ENCODE data around the gene ACAP1.
"Not testable (repeated sequence)": the region's sequence is repeated elsewhere in the genome, so short reads cannot be mapped to it uniquely, and the experiment has no call there.

ACAP1 gene

GRCh38 chr17:7329997-7330637 is 6.2 kb upstream of the ACAP1 start:
- DNase-seq: no peak

GRCh38 chr17:7330638-7331015 is 5.7 kb upstream of the ACAP1 start:
- DNase-seq: no peak

DNA sequence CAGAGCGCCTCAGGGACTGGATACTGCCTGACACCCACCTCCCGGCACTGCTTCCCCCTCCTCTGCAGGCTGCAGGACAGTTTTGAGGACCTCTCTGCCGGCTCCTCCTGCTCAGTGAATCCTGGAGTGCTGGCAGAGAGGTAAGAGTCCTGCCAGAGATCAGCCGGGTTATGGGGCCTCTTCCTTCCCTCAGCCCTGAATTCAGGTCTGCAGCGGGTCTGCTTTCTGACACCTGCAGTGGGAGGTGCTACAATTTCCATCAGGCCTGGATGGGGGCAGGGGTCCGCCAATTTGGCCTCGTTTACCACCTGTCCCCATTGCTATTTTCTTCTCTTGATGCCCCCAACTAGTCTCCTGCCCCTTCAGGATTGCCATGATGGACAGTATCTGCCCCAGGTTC is 4.2 kb upstream of the ACAP1 start:
- DNase-seq: no peak

DNA sequence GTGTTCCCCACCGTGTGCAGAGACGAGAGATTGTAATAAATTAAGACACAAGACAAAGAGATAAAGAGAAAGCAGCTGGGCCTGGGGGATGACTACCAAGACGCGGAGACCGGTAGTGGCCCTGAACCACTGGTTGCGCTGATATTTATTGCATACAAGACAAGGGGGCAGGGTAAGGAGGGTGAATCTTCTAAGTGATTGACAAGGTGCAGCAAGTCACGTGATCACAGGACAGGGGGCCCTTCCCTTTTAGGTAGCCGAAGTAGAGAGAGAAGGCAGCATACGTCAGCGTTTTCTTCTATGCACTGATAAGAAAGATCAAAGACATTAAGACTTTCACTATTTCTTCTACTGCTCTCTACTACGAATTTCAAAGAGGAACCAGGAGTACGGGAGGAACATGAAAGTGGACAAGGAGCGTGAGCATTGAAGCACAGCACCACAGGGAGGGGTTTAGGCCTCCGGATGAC is 3.7 kb upstream of the ACAP1 start:
- DNase-seq: not testable (repeated sequence)

DNA sequence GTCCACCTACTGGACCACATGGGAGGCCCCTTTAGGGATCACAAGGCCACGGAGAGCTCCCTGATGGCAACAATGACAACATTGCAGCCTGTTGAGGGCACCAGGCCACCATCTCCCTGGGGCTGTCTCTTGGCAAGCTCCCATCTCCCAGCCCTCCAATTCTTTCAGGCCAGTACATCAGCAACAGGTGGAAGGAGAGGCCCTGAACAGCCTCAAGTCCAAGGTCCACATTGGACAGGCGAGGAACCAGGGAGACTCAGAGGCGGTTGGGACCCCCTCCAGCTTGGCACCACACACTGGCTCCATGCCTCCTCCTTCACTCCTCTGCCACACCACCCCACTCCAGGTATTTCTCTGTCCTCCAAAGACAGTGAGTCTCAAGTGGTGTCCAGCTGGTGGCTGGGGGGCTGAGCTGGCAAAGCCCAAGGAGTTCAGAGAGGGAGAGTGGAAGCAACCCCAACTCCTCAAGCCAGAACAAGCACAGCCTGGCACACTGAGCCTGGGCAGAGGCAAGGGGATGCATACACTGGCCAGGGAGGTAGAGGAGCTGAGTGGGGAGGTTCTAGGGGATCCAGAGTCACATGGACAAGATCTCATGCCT is 1.3 kb upstream of the ACAP1 start:
- no peak for DNase-seq

GRCh38 chr17:7335765-7336164 is 564 bp upstream of the ACAP1 start:
- not testable (repeated sequence) for DNase-seq

- not testable (repeated sequence) for DNase-seq
These were observed 1.3 kb downstream of the ACAP1 start for GRCh38 chr17:7337600-7337999.

GRCh38 chr17:7340179-7340578 is 3.9 kb downstream of the ACAP1 start:
- DNase-seq: no peak

DNA sequence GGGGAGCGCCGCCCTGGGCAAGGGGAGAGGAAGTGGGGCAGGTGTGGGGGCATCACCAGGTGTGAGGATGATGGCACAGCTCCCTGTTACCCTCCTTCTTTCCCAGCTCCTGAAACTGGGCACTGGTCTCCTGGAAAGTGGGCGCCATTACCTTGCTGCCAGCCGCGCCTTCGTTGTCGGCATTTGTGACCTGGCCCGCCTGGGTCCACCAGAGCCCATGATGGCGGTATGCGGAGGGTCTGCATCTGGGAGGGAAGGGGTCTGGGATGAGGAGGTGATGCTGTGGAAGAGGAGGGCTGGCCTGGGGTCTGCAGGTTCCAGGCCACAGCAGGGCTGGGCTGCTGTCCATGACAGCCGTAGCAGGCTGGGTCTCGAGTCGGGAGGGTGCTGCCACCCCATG is 5.5 kb downstream of the ACAP1 start:
- DNase-seq: no peak

DNA sequence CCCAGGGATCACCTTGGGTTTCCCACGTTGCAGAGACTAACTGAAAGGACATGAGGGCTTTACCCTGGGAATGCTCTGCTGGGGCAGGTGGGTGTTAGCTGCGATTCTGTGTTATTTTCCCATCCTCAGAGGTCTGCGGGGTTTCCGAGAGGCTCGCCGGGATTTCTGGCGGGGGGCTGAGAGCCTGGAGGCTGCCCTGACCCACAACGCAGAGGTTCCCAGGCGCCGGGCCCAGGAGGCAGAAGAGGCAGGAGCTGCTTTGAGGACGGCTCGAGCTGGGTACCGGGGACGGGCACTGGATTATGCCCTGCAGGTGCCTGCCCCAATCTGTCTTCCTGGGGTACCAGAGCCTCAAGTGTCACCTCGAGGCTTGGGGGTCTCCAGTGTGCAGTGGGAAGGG is 6.9 kb downstream of the ACAP1 start:
- DNase-seq: no peak

GRCh38 chr17:7346761-7347614 is 10.7 kb downstream of the ACAP1 start:
- DNase-seq: no peak

DNA sequence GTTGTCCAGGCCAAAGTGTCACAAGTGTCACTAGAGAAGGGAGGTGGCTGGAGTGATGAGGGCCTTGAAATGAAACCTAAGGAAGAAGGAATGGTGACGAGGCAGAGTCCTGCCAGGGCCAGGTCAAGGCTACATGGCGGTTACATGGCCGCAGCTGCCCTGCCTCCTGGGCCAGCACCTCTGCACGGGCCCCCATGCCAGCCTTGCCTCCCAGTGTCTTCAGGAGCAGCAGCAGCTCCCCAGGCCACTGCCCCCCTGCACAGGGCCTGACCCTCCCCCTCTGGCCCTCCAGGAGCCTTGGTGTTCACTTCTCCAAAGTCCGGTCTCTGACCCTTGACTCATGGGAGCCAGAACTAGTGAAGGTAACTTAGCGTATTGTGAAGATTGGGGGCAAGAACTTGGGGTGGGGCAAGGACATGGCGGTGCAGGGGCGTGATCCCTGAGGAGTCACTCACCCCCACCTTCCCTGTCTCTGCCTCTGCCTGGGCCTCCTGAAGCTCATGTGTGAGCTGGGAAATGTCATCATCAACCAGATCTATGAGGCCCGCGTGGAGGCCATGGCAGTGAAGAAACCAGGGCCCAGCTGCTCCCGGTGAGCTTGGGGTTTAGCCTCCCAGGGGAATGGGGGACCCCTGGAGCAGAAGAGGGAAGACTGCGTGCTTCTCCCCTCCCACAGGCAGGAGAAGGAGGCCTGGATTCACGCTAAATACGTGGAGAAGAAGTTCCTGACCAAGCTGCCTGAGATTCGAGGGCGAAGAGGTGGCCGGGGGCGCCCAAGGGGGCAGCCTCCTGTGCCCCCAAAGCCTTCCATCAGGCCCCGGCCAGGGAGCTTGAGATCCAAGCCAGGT is 11.5 kb downstream of the ACAP1 start:
- DNase-seq: no peak

- DNase-seq: no peak
These were observed 12.3 kb downstream of the ACAP1 start for GRCh38 chr17:7348478-7349242.

- DNase-seq: no peak
These were observed 15.6 kb downstream of the ACAP1 start, which contains the start of gene KCTD11 for GRCh38 chr17:7351665-7352502. KCTD11 (plus strand) TSS chr17:7352162.

- DNase-seq: no peak
These were observed 16.2 kb downstream of the ACAP1 start for GRCh38 chr17:7352503-7352889.

DNA sequence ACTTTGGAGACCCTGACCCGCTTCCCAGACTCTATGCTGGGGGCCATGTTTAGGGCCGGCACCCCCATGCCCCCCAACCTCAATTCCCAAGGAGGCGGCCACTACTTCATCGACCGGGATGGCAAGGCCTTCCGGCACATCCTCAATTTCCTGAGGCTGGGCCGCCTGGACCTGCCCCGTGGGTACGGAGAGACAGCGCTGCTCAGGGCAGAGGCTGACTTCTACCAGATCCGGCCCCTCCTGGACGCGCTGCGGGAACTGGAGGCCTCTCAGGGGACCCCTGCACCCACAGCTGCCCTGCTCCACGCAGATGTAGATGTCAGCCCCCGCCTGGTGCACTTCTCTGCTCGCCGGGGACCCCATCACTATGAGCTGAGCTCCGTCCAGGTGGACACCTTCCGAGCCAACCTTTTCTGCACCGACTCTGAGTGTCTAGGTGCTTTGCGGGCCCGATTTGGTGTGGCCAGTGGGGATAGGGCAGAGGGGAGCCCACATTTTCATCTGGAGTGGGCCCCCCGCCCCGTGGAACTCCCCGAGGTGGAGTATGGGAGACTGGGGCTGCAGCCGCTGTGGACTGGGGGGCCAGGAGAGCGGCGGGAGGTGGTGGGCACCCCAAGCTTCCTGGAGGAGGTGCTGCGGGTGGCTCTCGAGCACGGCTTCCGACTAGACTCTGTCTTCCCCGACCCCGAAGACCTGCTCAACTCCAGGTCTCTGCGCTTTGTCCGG is 16.7 kb downstream of the ACAP1 start:
- no peak for DNase-seq

DNA sequence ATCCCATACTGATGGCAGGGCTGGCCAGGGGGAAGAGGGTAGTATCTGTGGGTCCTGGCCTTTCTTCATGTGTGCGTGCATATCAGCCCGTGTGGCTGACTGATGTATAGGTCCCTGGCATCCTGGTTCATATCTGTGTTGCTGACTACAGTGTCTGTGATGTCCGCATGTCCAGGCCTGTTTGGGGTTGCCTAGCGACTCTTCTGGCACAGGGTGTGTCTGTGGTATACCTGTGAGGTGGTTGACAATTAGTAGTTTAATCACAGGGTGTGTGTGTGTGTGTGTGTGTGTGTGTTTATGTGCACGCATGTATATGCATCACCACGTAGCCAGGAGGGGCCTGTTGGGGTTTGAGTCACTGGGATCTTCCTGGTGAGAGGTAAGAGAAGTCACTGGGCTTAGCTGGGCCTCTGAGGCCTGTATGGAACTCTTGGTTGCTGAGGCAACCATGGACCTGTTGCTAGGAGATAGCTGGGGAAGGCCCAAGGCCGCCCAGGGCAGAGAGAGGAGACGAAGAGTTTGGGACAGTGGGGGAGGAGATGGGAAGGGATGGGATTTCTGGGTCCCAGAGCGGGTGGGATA is 18.0 kb downstream of the ACAP1 start:
- DNase-seq: no peak

- DNase-seq: no peak
These were observed 18.7 kb downstream of the ACAP1 start, which contains the start of gene TMEM95 for GRCh38 chr17:7355053-7355452. TMEM95 (plus strand) TSS chr17:7355156; CDS start chr17:7355205, 49 bp downstream.

DNA sequence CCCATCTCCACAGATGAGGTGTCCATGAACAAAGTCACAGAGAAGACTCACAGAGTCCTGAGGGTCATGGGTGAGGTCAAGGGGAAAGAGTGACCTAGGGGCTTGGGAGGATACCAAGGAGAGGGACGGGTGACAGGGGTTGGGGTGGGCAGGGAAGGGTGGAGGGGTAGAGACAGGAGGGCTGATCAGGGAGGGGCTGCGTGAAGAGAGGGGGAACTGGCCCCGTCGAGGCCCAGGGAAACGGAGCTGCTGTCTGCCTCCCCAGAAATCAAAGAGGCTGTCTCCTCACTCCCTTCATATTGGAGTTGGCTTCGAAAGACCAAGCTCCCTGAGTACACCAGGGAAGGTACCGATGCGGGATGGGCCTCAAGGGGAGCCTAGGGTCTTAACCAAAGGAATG is 19.2 kb downstream of the ACAP1 start:
- no peak for DNase-seq

DNA sequence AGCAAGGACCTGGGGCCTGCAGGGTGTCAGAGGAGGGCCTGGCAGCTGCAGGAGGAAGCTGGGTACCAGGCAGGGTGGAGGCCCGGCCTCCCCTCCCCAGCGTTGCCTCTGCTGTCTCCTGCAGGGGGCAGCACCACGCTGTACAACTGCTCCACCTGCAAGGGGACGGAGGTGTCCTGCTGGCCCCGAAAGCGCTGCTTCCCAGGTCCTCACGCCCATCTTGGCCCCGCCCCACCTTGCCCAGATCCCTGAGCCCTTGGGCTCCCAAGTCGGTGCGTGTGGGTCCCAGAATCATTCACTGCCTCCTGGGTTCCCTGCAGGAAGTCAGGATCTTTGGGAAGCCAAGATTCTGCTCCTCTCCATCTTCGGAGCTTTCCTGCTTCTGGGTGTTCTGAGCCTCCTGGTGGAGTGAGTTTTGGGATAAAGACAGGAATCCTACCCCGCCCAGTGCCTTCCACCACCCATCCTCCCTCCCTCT is 19.8 kb downstream of the ACAP1 start:
- no peak for DNase-seq
